Stimulated activated naive CD4-positive, alpha-beta T cell treated with Interleukin-2 at 50 U/mL for 16 hours (primary cell): Measurements from ENCODE around the gene CCDC97.
A peak's percentile ranks its signal among the peaks of the same experiment; 100 is the strongest.

Experiments
- DNase-seq: peaks from one replicate; lab custom pipeline; 2025; lab: John Stamatoyannopoulos, UW

CCDC97 gene

GRCh38 chr19:41320185-41320518 is 10.2 kb downstream of the CCDC97 start:
- no peak for DNase-seq

DNA sequence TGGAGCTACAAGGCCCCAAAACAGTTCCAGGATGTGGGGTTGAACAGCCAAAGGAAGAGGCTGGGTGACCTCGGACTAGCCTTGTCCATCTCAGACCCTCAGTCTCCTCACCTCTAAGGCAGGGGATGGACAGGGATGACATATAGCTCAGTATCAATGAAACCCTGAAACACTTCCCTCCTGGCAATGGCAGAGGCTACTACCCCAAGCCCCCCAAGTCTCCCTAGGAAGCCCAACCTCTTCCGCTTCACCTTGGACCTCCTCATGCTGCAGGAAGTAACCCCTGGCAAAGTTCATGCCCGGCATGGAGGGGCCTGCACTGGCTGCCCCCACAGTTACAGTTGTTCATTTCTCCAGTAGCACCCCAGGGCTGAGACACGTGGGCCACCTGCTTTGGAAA is 10.6 kb downstream of the CCDC97 start:
- DNase-seq = no peak

DNA sequence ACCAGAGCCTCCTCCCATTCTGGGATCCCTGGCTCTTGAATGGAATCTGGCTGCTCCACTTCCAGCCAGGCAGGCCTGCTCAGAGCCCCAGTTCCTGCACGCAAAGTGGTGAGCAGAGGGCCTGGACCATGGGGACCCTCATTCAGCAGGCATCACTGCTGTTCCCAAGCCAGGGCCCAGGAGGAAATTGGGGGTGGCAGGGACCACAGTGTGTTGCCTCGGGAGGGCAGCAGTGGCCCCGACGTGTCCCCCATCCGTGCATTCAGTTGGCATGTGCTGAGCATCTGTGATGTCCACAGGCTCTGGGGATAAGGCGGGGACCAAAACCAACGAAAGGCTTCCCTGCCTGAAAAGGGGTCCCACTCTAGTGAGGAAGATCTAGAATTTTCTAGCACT is 11.2 kb downstream of the CCDC97 start:
- DNase-seq = no peak

- no peak for DNase-seq
Measured at GRCh38 chr19:41321600-41322270, 11.8 kb downstream of the CCDC97 start.

- no peak for DNase-seq
Measured at GRCh38 chr19:41322451-41322850, 12.5 kb downstream of the CCDC97 start.

DNA sequence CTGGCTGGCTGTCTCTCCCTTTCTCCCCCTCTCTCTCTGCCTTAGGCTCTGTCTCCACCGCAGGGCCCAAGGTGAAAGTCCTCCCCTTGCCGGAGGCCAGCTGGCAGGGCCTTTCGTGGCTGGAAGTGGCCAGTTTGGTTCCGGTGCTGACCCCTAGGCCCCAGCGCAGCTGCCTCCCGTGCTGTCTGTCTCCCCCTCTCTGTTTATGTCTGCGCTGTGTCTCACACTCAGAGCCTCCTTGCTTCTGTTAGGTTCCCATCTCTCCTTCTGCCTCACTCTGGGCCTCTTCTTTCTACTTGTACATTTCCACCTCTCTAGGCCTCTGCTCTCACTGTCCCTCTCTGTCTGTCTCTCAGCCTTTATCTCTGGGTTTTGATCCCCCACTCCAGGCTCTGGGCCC is 13.1 kb downstream of the CCDC97 start:
- no peak for DNase-seq

DNA sequence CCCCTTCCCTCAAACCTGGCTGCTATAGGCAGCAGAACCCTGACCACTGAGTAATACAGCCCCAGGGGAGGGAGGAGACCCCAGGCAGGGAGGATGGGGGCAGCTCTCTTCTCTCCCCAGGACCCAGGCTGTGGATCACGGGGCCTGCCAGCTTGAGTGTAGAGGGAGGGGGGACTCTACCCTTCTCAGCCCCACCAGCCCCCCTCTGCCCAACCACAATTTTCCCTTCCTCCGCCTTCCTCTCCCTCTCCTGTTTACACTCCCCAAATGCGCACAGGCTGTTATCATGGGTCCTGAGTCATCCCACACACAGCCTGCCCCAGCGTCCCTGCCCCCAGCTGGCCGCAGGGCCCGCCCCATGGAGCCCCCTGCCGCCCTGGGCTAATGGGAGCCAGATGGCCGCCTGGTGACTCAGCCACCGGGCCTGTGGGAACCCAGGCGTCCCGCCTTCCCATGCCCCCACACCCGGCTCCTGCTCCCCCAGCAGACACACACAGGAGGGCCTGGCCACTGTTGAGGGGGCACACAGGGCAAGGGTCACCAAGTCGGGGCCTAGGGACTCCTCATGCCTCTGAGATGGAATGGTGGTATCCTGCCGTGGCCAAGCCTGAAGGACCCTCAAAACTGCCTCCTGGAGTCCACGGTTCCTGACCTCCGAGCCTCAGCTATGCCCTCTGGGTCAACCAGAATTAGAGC is 13.6 kb downstream of the CCDC97 start:
- no peak for DNase-seq

- DNase-seq = no peak
Measured at GRCh38 chr19:41324231-41324702, 14.3 kb downstream of the CCDC97 start.

GRCh38 chr19:41324921-41325639 is 15.1 kb downstream of the CCDC97 start:
- no peak for DNase-seq

DNA sequence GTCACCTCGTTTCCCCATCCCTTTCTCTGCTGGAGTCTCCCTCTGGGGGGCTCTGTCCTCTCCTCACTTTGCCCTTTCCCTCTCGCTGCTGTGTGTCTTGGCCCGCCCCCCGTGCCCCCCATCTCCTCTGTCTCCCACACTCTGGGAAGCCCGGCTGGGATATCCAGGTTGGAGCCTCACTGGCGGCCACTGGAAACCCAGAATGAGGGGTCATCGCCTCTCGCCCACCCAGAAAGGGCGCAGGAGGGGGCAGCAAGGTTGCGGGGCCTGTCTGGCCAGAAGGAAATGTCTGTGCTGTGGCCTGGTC is 15.6 kb downstream of the CCDC97 start:
- no peak for DNase-seq

DNA sequence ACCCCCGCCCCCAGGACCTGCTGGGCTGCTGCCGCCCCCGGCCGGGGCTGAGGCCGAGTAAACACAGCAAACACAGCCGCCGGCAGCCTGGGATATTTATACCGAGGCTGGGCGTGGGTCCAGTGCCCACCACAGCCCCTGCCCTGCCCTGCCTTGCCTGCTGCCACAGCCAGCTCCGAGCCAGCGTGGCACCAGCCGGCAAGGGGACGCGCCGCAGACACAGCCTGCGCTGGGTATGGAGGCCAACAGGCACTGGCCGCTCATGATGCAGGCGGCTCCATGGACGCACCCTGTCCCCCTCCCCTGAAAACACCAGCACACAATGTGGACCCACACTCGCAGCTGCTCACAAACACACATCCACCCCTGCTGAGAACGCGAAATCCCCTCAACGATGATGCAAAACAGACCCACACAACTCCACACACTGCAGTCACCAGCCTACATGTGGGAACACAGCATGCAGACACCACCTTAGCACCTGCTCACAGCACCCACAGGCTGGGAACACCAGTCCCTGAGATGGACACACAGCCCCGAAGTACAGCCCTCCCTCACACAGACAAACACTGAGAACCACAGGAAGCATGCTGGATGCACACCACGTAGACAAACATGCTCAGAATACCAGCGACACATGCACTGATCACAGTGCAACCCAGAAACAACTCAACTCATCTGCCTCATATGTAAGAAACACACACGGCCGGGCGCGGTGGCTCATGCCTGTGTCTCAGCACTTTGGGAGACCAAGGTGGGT is 16.2 kb downstream of the CCDC97 start:
- no peak for DNase-seq

- no peak for DNase-seq
Measured at GRCh38 chr19:41327076-41327575, 17.2 kb downstream of the CCDC97 start.

- peak; percentile 88 for DNase-seq
Measured at GRCh38 chr19:41327576-41328156, 17.7 kb downstream of the CCDC97 start.

DNA sequence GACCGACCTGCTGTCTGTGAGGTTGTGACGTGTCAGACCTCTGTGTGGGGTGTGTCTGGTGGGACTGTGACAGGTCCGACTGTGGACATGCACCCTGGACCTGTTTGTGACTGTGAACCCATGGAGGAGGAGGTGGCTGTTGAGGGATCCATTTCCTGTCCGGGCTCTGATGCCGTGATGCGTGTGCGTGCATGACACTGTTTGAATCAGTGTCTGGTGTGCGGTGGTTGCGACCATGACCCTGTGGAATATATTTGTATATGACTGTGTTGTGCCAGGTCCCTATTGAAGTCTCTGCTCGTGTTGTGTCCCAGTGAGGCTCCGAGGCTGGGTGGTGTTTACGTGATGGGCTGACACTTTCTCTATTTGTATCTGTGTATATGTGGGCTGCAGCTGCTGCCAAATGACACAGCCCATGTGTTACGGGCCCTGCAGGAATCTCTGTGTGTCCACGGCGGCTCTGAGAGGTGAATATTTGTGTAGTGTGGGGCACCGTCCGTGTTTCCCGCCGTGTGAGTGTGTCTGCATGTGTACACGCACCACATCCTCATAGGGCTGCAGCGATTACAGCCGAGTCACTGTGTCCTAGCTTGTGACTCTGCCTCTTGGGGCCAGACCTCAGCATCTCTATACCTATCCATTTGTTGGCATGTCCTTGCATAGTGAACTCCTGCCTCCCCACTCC is 18.3 kb downstream of the CCDC97 start:
- peak; percentile 85 for DNase-seq

GRCh38 chr19:41328842-41329225 is 18.9 kb downstream of the CCDC97 start:
- no peak for DNase-seq

- DNase-seq = no peak
Measured at GRCh38 chr19:41330481-41330880, 20.5 kb downstream of the CCDC97 start.

GRCh38 chr19:41330946-41331678 is 21.1 kb downstream of the CCDC97 start:
- no peak for DNase-seq

GRCh38 chr19:41332000-41332399 is 22.0 kb downstream of the CCDC97 start:
- DNase-seq = no peak

DNA sequence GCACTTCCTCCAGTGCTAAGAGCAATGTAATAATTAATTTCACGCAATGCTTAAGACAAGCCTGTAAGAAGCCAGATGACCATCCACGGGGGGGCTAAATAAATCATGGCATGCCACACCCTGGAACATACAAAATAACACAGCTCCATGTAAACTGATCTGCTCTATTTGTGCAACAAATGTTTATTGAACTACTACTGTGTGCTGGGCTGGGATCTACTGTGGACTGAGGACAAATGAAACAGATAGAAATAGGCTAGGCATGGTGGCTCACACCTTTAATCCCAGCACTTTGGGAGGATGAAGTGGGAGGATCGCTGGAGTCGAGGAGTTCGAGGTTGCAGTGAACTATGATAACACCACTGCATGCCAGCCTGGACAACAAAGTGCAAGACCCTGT is 22.5 kb downstream of the CCDC97 start:
- DNase-seq = no peak

DNA sequence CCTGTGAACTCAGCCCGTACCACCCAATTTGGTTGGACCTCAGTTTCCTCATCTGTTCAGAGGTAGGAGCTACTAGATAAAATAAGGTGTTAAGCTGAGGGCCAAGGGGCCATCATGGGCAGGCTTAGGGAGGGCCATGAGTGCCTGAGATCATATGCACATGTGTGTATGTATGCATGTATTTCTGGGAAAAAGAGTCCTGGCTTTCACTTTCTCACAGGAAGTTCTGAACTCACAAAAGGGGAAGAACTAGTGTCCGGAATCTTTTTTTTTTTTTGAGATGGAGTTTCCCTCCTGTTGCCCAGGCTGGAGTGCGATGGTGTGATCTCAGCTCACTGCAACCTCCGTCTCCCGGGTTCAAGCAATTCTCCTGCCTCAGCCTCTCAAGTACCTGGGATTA is 24.8 kb downstream of the CCDC97 start:
- no peak for DNase-seq

DNA sequence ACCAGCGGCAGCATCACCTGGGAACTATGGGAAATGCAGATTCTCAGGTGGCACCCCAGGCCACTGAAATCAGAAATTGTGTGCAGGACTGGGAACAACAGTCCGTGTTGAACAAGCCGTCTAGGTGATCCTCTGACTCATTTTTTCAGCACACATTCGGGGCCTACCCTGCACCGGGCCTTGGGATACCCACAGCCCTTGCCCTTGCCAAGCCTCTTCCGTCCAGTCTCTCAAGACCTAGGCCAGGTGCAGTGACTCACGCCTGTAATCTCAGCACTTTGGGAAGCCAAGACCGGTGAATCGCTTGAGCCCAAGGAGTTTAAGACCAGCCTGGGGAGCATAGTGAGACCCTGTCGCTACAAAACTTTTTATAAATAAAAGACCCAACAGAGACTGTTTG is 25.5 kb downstream of the CCDC97 start:
- no peak for DNase-seq
